Measurements from ENCODE around the gene PDZRN4.

DNA sequence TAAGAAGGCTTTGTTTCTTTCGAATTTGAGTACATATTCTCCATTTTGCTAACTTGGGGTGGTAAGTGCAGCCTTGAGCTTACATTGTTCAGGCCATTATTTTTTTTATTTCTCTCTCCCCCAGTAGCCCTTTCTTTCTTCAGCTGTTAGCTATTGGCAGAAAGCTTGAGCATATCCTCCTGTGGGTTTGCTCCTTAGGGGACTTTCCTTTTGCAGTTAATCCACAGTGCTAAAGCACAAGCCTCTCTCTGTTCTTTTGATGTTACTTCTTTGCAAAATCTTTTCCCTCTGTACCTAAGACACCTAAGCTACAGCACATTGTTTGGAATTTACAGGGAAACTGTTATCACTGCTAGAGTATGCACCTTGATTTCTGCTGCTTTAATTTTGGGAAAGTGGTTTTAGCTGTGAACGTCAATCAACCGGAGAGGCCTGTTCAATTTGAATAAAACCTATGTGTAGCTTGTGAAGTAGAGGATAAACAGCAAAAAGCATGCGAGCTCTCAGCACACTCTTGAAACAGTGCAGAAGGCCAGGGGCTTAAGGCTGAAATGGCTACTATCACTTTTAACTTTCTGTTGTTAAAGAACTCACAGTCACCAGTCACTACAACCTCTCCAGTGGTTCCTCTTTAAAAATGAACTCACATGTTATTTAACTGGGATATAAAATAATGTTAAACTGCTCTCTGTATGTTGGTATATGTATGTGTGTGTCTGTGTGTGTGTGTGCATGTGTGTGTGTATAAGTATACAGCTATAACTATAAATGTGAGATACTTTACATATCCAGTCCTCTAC lies 139.2 kb downstream of the PDZRN4 start:
- TF ChIP-seq POLR2AphosphoS5 (IDR thresholded peaks at IDR 0.05; ENCODE audit: low read depth, low read length): no peak
- TF ChIP-seq, protein P1, sequence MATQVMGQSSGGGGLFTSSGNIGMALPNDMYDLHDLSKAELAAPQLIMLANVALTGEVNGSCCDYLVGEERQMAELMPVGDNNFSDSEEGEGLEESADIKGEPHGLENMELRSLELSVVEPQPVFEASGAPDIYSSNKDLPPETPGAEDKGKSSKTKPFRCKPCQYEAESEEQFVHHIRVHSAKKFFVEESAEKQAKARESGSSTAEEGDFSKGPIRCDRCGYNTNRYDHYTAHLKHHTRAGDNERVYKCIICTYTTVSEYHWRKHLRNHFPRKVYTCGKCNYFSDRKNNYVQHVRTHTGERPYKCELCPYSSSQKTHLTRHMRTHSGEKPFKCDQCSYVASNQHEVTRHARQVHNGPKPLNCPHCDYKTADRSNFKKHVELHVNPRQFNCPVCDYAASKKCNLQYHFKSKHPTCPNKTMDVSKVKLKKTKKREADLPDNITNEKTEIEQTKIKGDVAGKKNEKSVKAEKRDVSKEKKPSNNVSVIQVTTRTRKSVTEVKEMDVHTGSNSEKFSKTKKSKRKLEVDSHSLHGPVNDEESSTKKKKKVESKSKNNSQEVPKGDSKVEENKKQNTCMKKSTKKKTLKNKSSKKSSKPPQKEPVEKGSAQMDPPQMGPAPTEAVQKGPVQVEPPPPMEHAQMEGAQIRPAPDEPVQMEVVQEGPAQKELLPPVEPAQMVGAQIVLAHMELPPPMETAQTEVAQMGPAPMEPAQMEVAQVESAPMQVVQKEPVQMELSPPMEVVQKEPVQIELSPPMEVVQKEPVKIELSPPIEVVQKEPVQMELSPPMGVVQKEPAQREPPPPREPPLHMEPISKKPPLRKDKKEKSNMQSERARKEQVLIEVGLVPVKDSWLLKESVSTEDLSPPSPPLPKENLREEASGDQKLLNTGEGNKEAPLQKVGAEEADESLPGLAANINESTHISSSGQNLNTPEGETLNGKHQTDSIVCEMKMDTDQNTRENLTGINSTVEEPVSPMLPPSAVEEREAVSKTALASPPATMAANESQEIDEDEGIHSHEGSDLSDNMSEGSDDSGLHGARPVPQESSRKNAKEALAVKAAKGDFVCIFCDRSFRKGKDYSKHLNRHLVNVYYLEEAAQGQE (IDR thresholded peaks at IDR 0.05; ENCODE audit: insufficient read depth in 1 of 2, low read depth in 2 of 2, low read length in 2 of 2): no peak
- no peak for TF ChIP-seq TAF1 (IDR thresholded peaks at IDR 0.05; ENCODE audit: borderline replicate concordance, insufficient read depth, low read length)

Measured in PFSK-1 (cell line).